HCT116 (cell line): ENCODE results near the gene KPNB1. TPM values are rescaled to one million over a fixed set of nuclear protein-coding genes. Genes with fewer than 3 reads are reported as not detected.

Experiments
- ATAC-seq: fragments of 200-7000 bp; cut with Tn5 transposase; 2 replicates; pipeline ENCODE4 v1.9.1; 2020; ENCODE audit warnings: mild to moderate bottlenecking, moderate library complexity
- BruUV-seq: library from RNA; stranded (reverse); fragments of 400-500 nt; replicated peaks from 2 replicates; lab custom pipeline; 2021; lab: Mats Ljungman, UMichigan
- CTCF ChIA-PET: fragments of 300-600 bp; sonication (Branson Sonifier 250); formaldehyde crosslinking; loops from one replicate; lab custom pipeline; 2021; ENCODE audit warnings: antibody characterized with exemption; lab: Charles Lee
- POLR2A ChIA-PET: fragments of 300-600, 350-600 bp; sonication (Branson Sonifier 250); formaldehyde crosslinking; loops from one replicate; lab custom pipeline; 2021; ENCODE audit warnings: antibody characterized with exemption; lab: Charles Lee
- RAD21 ChIA-PET, 2 experiments: fragments of 300-600 bp; sonication (Branson Sonifier 250); formaldehyde crosslinking; loops; one replicate each; lab custom pipeline; 2023; ENCODE audit warnings: low total read pairs in 2 of 2; ENCODE audit not compliant: uncharacterized antibody in 2 of 2, unreplicated experiment in 2 of 2, low non-redundant PET in 1 of 2; lab: Charles Lee
- DNase-seq: peaks from one replicate; pipeline ENCODE4 v3.0.0-alpha.2; 2010; ENCODE audit warnings: low read depth, low spot score
- H2AFZ ChIP-seq: fragments of 200-600 bp; shearing (Covaris generic), sonication (generic); 2 replicates; pipeline ENCODE4 v1.6.1; 2017; ENCODE audit warnings: low read depth, mixed run types, mixed read lengths, antibody characterized with exemption, low read length; ENCODE audit not compliant: poor library complexity, severe bottlenecking
- H3K27ac ChIP-seq: 2 replicates; pipeline ENCODE4 v1.5.1; 2012; ENCODE audit warnings: low read depth, low read length
- H3K27me3 ChIP-seq: fragments of 200-600 bp; sonication (generic); 2 replicates; pipeline ENCODE4 v1.6.1; 2016; ENCODE audit warnings: mixed run types, low read length, mixed read lengths; ENCODE audit not compliant: insufficient read depth
- H3K36me3 ChIP-seq, 2 experiments: fragments of 200-500 bp in 1 of 2; fragments of 200-600 bp in 1 of 2; sonication (Bioruptor generic) in 1 of 2; sonication (generic) in 1 of 2; 2 replicates each; pipeline versions ENCODE4 v1.5.1 to v1.6.1; 2014 to 2016; ENCODE audit warnings: low read length in 2 of 2, inconsistent platforms in 1 of 2, mixed read lengths in 1 of 2, mixed run types in 1 of 2; ENCODE audit not compliant: insufficient read depth in 2 of 2, control insufficient read depth in 1 of 2
- H3K4me1 ChIP-seq, 2 experiments: fragments of 200-600 bp in 1 of 2; sonication (generic) in 1 of 2; 2 replicates each; pipeline versions ENCODE4 v1.5.1 to v1.6.1; 2012 to 2017; ENCODE audit warnings: low read length in 2 of 2, inconsistent platforms in 1 of 2, mild to moderate bottlenecking in 1 of 2, mixed read lengths in 1 of 2, mixed run types in 1 of 2, moderate library complexity in 1 of 2; ENCODE audit not compliant: insufficient read depth in 2 of 2, control insufficient read depth in 1 of 2
- H3K4me2 ChIP-seq: fragments of 200-600 bp; sonication (generic); 2 replicates; pipeline ENCODE4 v1.6.1; 2017; ENCODE audit warnings: mixed run types, low read length, mixed read lengths
- H3K4me3 ChIP-seq, 2 experiments: fragments of 200-600 bp in 1 of 2; sonication (generic) in 1 of 2; replicated peaks in 1 of 2; 2 replicates each; pipeline ENCODE4 v1.5.1; 2011 to 2016; ENCODE audit warnings: low read length in 2 of 2, control low read depth in 1 of 2, low read depth in 1 of 2, mild to moderate bottlenecking in 1 of 2, mixed read lengths in 1 of 2, mixed run types in 1 of 2
- H3K79me2 ChIP-seq: fragments of 200-600 bp; sonication (generic); 2 replicates; pipeline ENCODE4 v1.6.1; 2017; ENCODE audit warnings: mild to moderate bottlenecking, mixed run types, low read length, moderate library complexity, mixed read lengths; ENCODE audit not compliant: insufficient read depth
- H3K9ac ChIP-seq: fragments of 200-600 bp; sonication (generic); 2 replicates; pipeline ENCODE4 v1.6.1; 2016; ENCODE audit warnings: low read length, mixed read lengths
- H3K9me2 ChIP-seq: fragments of 200-600 bp; sonication (generic), shearing (Covaris generic); 2 replicates; pipeline ENCODE4 v1.6.1; 2017; ENCODE audit warnings: mixed run types, mild to moderate bottlenecking, moderate library complexity; ENCODE audit not compliant: insufficient read depth
- H3K9me3 ChIP-seq, 2 experiments: fragments of 200-500 bp in 1 of 2; fragments of 200-600 bp in 1 of 2; sonication (Bioruptor generic) in 1 of 2; sonication (generic) in 1 of 2; 2 replicates each; pipeline ENCODE4 v1.6.1; 2014 to 2017; ENCODE audit warnings: low read length in 2 of 2, mixed read lengths in 2 of 2, inconsistent platforms in 1 of 2, low read depth in 1 of 2, mild to moderate bottlenecking in 1 of 2, mixed run types in 1 of 2, moderate library complexity in 1 of 2; ENCODE audit not compliant: control insufficient read depth in 1 of 2, insufficient read depth in 1 of 2
- H4K20me1 ChIP-seq: fragments of 200-600 bp; sonication (generic), shearing (Covaris generic); 2 replicates; pipeline ENCODE4 v1.6.1; 2017; ENCODE audit warnings: mixed run types, mild to moderate bottlenecking, moderate library complexity; ENCODE audit not compliant: insufficient read depth
- ATF3 ChIP-seq: IDR thresholded peaks from 2 replicates; pipeline ENCODE4 v1.6.1; 2012
- CBX3 ChIP-seq: IDR thresholded peaks from 2 replicates; pipeline ENCODE4 v1.6.1; 2012; ENCODE audit warnings: low read depth
- CEBPB ChIP-seq: IDR thresholded peaks from 2 replicates; pipeline ENCODE4 v1.6.1; 2012; ENCODE audit warnings: low read depth
- CTCF ChIP-seq, 3 experiments: fragments of 200-600 bp in 1 of 3; sonication (generic) in 1 of 3; IDR thresholded peaks in 2 of 3; conservative IDR thresholded peaks in 1 of 3; 2 replicates each; pipeline ENCODE4 v1.5.1; 2012 to 2017; ENCODE audit warnings: low read depth in 2 of 3, low read length in 2 of 3, antibody characterized with exemption in 1 of 3, borderline replicate concordance in 1 of 3, control low read depth in 1 of 3, mild to moderate bottlenecking in 1 of 3, mixed read lengths in 1 of 3, mixed run types in 1 of 3, moderate library complexity in 1 of 3; ENCODE audit not compliant: insufficient read depth in 1 of 3
- EGR1 ChIP-seq: IDR thresholded peaks from 2 replicates; pipeline ENCODE4 v1.6.1; 2012; ENCODE audit warnings: low read depth
- EZH2phosphoT487 ChIP-seq: fragments of 200-600 bp; IDR thresholded peaks from 2 replicates; pipeline ENCODE4 v1.6.1; 2018; ENCODE audit warnings: antibody characterized with exemption, borderline replicate concordance
- FOSL1 ChIP-seq: IDR thresholded peaks from 2 replicates; pipeline ENCODE4 v1.6.1; 2012; ENCODE audit warnings: low read depth
- MAX ChIP-seq: IDR thresholded peaks from 2 replicates; pipeline ENCODE4 v1.6.1; 2012
- POLR2AphosphoS5 ChIP-seq: IDR thresholded peaks from 2 replicates; pipeline ENCODE4 v1.6.1; 2011; ENCODE audit warnings: mild to moderate bottlenecking, low read depth, low read length, moderate library complexity
- REST ChIP-seq: IDR thresholded peaks from 2 replicates; pipeline ENCODE4 v1.6.1; 2012; ENCODE audit warnings: low read depth
- SP1 ChIP-seq: IDR thresholded peaks from 2 replicates; pipeline ENCODE4 v1.6.1; 2012; ENCODE audit warnings: low read depth
- YY1 ChIP-seq: IDR thresholded peaks from 2 replicates; pipeline ENCODE4 v1.6.1; 2011; ENCODE audit warnings: low read length, low read depth, moderate library complexity, mild to moderate bottlenecking; ENCODE audit not compliant: insufficient replicate concordance; ENCODE audit errors: extremely low read depth
- ZBTB33 ChIP-seq: IDR thresholded peaks from 2 replicates; pipeline ENCODE4 v1.6.1; 2011; ENCODE audit warnings: mild to moderate bottlenecking, low read length, moderate library complexity; ENCODE audit not compliant: insufficient replicate concordance; ENCODE audit errors: extremely low read depth
- ZFX ChIP-seq: fragments of 450-650 bp; IDR thresholded peaks from 2 replicates; pipeline ENCODE4 v1.6.1; 2017
- ZNF274 ChIP-seq: fragments of 200-500 bp; sonication (Bioruptor generic); IDR thresholded peaks from 2 replicates; pipeline ENCODE4 v1.6.1; 2014; ENCODE audit warnings: mild to moderate bottlenecking, low read depth, low read length, inconsistent platforms
- intact Hi-C: fragments of 100-400 bp; cut with micrococcal nuclease; formaldehyde crosslinking; loops from 2 replicates; pipeline ENCODE4 v1.10.0; 2022
- total RNA-seq: library from RNA; stranded (reverse); gene quantifications from one replicate; pipeline ENCODE4 v1.2.1, GENCODE V29; 2021; ENCODE audit not compliant: unreplicated experiment

KPNB1 gene
- total RNA-seq, 1 experiment from 2014 or later = 526 TPM

- RAD21 ChIA-PET = no interaction called here
- POLR2A ChIA-PET = no interaction called here
- no peaks in the 10 kb centered on the region for H4K20me1 ChIP-seq
- H3K36me3 ChIP-seq = no peaks in the 10 kb centered on the region
- ATAC-seq (no peak), DNase-seq (no peak)
- H3K9me3 ChIP-seq = no peaks in the 10 kb centered on the region
- intact Hi-C loops = no loop called here
- no peaks in the 10 kb centered on the region for H3K79me2 ChIP-seq
- H2AFZ ChIP-seq = no peak overlapping the region
- CTCF ChIA-PET = interaction anchor here (1.0 to 3.0 kb wide), 2 partner anchors 8 to 10 kb away, joined by 3 to 13 read pairs; no protein-coding TSS in a partner anchor
- H3K4me2 ChIP-seq = no peak overlapping the region
- H3K9ac ChIP-seq = no peak overlapping the region
- no TSS peak for BruUV-seq
- H3K4me1 ChIP-seq = peaks cover 0 to 9% of the 10 kb centered on the region in 2 experiments; a peak in 2 of 4 replicates
- H3K9me2 ChIP-seq = no peaks in the 10 kb centered on the region
- no peak overlapping the region for H3K4me3 ChIP-seq
- H3K27ac ChIP-seq = no peak overlapping the region
- TF ChIP-seq CTCF (IDR thresholded peaks at IDR 0.05 in 2 of 3, conservative IDR thresholded peaks at IDR 0.05 in 1 of 3; ENCODE audit: borderline replicate concordance in 1 of 3, insufficient read depth in 1 of 3, low read depth in 2 of 3, low read length in 2 of 3) (no peak), MAX (no peak), EZH2phosphoT487 (no peak), YY1 (no peak), CBX3 (no peak), ZFX (no peak), REST (no peak), CEBPB (no peak), ZBTB33 (no peak), SP1 (no peak), FOSL1 (no peak), EGR1 (no peak), ATF3 (no peak), ZNF274 (no peak), POLR2AphosphoS5 (no peak)
- H3K27me3 ChIP-seq = no peaks in the 10 kb centered on the region; the same call in 1 of the 2 replicates
These were observed 57.5 kb downstream of the KPNB1 start for GRCh38 chr17:47707056-47707804.
